HG03175 (cell line): ENCODE measurements around the gene RNF123.
A peak's percentile ranks its signal among the peaks of the same experiment; 100 is the strongest.

ENCODE experiments used
- ATAC-seq: cut with Tn5 transposase; IDR thresholded peaks from one replicate; pipeline ENCODE4 v1.9.1; 2021; ENCODE audit warnings: mild to moderate bottlenecking, moderate library complexity; ENCODE audit not compliant: unreplicated experiment

Gene RNF123

DNA sequence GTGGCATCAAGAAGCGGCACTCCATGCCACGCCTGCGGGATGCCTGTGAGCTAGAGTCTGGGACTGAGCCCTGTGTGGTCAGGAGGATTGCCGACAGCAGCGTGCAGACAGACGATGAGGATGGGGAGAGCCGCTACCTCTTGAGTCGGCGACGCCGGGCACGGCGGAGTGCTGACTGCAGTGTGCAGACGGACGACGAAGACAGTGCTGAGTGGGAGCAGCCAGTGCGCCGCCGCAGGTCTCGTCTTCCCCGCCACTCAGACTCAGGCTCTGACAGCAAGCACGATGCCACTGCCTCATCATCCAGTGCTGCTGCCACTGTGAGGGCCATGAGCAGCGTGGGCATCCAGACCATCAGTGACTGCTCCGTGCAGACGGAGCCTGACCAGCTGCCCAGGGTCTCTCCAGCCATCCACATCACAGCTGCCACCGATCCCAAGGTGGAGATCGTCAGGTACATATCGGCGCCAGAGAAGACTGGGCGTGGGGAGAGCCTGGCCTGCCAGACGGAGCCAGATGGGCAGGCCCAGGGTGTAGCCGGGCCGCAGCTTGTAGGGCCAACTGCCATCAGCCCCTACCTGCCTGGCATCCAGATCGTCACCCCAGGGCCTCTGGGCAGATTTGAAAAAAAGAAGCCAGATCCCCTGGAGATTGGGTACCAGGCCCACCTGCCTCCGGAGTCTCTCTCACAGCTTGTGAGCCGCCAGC is 32.0 kb upstream of the RNF123 start:
- no peak for ATAC-seq

DNA sequence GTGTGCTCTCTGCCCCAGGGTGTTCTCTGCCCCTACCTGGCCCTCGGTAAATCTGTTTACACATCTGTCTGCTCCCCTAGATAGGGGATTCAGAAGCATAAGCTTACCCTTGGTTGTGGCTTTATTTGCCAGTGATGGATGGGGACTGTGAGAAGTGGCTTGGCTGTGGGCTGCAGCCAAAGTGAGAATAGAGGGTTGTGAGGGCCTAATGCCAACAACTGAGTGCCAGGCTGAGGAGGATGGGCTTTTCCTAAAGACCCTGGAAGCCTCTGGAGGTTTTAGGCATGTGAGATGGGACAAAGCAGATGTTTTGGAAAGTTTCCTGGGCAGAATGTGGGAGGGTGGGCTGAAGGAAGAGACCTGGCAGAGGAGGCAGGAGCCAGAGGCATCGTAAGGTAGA is 30.6 kb upstream of the RNF123 start:
- ATAC-seq = no peak

DNA sequence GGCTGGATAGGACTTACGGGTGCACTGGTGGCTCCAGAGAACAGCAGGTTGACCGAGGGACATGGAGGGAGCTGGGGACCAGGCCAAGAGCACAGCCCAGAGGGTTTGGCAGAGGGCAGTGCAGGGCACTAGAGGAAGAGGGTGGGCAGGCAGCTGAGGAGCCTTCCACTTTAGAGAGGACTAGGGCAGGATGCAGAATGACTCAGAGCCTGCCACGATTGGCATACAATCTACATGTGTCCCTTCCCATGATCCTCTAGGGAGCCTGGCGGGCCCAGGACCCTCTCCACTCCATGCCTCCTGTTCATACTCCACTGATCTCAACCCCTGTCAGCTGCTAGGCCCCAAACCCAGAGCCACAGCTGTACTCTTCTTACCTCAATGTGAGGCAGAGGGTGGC is 29.6 kb upstream of the RNF123 start:
- no peak for ATAC-seq

DNA sequence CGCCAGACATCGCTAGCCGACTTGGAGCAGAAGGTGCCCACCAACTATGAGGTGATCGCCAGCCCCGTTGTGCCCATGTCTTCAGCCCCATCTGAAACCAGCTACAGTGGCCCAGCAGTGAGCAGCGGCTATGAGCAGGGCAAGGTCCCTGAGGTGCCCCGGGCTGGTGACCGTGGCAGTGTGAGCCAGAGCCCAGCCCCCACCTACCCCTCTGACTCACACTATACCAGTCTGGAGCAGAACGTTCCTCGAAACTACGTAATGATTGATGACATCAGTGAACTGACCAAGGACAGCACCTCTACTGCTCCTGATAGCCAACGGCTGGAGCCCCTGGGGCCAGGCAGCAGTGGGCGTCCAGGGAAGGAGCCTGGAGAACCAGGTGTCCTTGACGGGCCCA is 28.1 kb upstream of the RNF123 start:
- ATAC-seq = no peak

DNA sequence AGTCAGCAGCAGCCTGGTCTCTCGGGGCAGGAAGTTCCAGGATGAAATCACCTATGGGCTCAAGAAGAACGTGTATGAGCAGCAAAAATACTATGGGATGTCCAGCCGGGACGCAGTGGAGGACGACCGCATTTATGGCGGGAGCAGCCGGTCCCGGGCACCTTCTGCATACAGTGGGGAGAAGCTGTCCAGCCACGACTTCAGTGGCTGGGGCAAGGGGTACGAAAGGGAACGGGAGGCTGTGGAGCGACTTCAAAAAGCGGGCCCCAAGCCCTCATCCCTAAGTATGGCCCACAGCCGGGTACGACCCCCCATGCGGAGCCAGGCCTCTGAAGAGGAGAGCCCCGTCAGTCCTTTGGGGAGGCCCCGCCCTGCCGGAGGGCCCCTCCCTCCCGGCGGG is 27.3 kb upstream of the RNF123 start:
- ATAC-seq = no peak

- ATAC-seq = no peak
Measured at GRCh38 chr3:49662720-49663413, 26.5 kb upstream of the RNF123 start.

- no peak for ATAC-seq
Measured at GRCh38 chr3:49663831-49664230, 25.5 kb upstream of the RNF123 start.

DNA sequence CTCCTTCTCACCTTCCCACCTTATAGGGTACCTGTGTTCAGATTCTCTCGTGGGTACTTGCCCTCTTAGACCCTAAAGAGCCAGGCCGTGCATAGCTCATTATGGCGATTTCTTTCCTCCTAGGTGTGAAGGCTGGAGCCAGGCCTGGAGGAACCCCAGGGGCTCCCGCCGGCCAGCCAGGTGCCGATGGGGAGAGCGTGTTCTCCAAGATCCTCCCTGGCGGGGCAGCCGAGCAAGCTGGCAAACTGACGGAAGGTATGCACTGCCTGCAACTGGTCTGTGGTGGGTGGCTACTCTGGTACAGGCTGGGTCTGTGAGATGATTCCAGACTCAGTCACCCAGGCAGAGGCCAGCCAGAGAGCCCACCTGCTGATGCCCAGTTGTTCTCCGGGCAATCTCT is 25.1 kb upstream of the RNF123 start:
- ATAC-seq = no peak

GRCh38 chr3:49665822-49666519 is 23.4 kb upstream of the RNF123 start:
- no peak for ATAC-seq

DNA sequence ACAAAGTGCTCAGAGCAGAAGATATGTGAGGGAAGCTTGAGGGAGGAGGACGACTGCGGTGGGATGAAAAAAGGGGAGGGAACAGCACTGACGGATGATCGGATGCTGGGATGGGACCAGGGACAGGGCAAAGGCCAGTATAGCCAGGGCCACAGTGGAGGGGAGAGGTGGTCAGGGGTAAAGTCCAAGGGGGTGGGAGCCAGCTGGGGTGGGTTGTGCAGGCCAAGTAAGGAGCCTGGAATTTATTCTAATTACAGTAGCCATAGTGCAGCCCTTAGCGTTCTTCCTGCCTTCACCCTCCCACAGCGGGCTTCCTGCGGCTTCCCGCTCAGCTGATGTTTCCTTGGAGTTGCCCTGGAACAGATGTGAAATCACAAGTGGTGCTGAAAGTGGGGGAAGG is 22.8 kb upstream of the RNF123 start:
- no peak for ATAC-seq

GRCh38 chr3:49667701-49668413 is 21.5 kb upstream of the RNF123 start:
- no peak for ATAC-seq

GRCh38 chr3:49668414-49668797 is 21.0 kb upstream of the RNF123 start:
- ATAC-seq = no peak

DNA sequence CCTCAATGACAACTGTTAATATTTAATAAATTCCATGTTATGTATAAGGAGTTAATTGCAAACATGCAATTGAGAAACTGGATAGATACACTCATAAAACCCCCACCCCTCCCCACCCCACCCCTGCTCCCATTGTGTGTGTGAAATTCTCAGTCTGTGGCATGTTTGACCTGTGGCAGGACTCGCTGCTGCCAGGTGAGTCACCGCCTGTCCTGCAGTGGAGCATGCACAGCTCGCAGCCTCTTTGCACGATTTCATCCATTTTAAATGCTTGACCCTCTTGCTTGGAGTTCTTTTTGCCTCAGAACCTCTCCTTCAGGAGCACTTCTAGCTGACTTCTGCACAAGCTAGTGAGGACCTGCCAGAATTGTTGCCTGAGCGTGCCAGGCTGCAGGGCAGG is 20.5 kb upstream of the RNF123 start:
- ATAC-seq = no peak

GRCh38 chr3:49669352-49669751 is 20.0 kb upstream of the RNF123 start:
- no peak for ATAC-seq

DNA sequence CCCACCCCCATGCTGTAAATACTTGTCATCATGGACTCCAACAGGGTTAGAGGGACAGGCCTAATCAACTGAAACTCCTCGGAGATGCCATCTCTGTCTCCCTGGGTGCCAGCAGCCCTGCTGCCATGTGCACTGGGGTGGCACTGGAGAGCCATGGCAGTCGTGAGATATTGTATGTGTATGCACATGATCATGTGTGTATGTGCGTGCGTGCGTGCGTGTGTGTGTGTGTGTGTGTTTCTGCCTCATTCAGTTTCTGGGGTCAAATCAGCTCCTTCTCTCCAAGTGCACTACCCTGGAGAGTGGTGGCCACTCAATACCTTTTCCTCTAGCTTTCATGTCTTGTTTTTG is 18.4 kb upstream of the RNF123 start:
- ATAC-seq = no peak

DNA sequence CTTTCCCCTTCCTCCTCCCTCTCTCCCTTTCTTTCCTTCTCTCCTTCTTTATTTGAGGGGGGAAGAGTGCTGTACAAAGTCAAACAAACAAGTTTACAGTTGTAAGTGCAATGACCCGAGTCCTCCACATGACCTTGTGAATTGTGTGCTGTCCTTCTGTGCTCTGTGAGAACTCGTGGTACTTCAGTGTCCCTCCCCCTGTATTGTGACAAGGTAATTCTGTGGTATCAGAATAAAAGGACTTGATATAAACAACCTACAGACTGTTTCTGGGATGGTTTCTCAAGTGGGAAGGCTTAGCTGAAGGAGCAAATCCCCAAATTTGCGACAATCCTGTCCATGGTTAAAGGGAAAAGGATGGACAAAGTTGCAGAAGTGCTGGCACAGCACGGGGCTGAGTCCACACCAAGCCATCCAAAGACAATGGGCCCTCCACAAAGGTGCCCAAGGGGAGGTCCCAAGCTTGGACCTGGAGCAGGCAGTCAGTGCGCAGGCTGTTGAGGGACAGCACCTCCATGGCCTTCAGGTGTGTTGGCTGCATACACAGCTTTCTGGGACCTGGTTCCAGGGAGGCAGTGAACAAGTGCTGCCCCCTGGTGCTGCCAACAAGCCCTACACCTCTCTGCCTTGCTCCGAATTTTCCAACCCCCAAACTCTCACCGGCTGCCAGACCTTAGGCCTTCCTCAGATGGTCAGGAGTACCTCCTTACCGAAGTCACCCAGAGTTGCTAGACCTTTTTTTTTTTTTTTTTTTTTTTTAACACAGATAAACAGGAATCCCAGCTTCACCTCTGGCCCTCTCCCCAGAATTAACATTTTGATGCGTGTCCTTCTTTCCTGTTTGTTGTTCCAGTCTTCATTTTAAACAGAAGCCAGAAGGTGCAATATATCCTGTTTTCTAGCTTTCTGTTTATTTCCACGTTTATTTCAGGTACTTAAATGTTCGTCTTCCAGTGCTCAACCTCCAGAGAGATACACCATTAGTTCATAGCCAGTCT is 17.8 kb upstream of the RNF123 start:
- no peak for ATAC-seq

DNA sequence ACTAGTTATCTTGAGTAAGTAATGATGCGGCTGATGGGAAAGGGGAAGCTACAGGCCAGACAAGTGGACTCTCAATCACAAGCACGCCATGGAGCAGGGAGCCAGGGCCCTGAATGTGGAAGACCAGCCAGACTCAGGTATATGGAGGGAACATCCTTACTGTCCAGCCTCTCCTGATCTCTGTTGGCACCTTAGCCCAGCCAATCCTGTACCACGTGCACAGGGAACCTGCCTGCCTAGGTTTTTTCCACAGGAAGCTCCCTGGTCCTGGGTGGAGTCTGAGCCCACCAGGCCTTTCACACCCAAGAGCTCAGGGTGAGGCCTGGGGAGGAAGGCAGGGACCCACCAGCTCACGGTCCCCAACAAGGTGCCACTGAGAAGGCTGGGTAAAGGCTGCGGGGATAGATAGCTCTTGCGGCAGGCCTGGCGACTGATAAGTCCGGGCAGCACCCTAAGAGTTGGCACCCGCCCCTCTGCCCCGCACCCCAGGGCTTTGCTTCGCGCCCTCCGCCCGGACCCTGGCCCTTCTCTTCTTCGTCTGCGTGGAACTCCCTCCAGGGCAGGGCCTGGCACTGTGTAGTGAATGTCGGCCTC is 16.1 kb upstream of the RNF123 start:
- ATAC-seq = no peak

DNA sequence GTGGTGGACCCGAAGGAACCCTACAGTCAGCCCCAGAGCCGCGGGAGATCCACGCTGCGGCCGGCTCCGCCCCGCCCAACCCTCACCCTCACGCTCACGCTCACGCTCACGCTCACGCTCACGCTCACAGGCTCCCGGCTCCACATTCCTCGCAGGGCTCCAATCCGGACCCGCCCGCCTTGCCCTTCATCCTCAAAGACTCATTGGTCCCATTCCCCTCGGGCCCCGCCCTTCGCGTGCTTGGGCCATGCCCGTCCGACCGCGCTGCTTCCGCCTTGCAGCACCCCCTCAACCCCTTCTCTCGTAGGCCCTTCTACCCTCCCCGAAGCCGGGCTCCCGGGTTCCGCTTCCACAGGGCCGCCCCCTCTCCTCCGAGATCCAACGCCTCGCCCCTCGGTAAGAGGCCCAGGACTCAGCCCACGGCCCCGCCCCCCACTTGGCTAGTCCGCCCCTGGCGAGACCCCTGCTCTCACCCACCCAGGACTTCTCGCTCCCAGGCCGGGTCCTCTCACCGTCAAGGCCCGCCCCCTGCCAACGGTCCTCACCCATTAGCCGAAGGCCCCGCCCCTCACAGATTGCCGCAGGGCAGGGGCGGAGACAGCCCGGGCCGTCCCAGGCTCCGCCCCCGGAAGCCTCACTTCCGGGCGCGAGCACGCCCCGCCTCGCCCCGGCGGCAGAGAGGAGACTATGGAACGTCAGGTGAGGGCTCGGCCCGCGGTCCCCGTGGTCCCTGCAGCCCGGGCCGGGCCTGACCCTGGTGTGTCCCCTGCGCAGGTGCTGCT is 15.5 kb upstream of the RNF123 start, which contains the start of gene APEH:
Gene APEH (plus strand): TSS at position 637 of the 782 bp plus-strand sequence. CDS start 51 bp downstream, at position 688.
- peak; percentile 81 for ATAC-seq

DNA sequence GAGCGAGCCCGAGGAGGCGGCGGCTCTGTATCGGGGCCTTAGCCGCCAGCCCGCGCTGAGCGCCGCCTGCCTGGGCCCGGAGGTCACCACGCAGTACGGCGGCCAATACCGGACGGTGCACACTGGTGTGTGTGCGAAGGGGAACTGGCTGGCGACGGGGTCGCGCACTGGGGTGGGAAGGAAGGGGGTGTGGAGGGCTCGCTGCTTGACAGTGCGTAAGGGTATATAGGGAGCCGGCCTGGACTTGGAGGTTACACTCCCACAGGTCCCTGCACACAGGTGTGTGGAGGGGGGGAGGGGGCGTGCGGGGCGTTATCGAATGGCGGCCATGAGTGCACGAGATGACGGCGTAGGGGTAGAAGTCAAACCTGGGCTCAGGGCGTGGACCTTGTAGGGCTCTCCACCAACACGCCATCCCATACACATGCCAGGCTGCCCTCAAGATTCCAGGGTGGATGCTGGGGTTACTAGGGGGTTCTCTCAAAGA is 14.8 kb upstream of the RNF123 start:
- peak; percentile 25 for ATAC-seq
